Stimulated activated CD4-positive, alpha-beta T cell treated with anti-CD3 and anti-CD28 coated beads, Interleukin-2, amount 100 ng/mL, for 4 hours (primary cell): ENCODE results near the gene LRRC8C.
A peak's percentile ranks its signal among the peaks of the same experiment; 100 is the strongest.
"Not testable (repeated sequence)": the region's sequence is repeated elsewhere in the genome, so short reads cannot be mapped to it uniquely, and the experiment has no call there.

Experiments
- DNase-seq: peaks from one replicate; pipeline ENCODE4 v3.0.0-alpha.2; 2020; ENCODE audit warnings: low read depth

Gene LRRC8C

DNA sequence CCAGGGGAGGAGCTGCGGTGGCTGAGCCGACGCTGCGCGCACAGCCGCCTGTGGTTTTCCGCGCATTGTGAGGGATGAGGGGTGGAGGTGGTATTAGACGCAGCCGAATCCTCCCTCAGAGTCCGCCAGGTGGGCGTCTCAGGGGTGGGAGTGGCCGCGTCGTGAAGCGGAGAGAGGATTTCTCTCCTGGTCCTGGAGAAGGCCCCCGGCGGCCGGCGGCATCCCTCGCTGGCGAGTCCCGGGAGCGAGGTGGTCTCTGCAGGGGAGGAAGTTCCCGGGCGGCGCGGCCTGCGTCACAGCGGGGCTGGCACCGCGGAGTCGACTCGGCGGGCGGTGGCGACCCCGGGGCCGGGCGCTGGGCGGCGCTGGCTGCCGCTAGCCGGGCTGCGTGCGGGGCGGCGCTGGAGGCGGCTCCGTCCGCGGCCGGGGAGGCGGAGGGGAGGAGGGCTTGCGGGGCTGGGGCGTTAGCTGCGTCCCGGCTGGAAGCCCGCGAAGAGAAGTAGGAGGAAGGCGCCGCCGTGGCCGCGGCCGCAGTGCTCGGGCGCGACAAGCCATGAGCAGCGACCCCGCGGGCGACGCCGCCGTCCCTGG is at the start of gene LRRC8C:
Gene LRRC8C (plus strand): TSS at position 464 of the 591 bp plus-strand sequence. CDS start 53,354 bp downstream, outside the sequence.
- peak; percentile 83 for DNase-seq

- no peak for DNase-seq
Observed at GRCh38 chr1:89584211-89584610, 48.7 kb upstream of the LRRC8C start.

DNA sequence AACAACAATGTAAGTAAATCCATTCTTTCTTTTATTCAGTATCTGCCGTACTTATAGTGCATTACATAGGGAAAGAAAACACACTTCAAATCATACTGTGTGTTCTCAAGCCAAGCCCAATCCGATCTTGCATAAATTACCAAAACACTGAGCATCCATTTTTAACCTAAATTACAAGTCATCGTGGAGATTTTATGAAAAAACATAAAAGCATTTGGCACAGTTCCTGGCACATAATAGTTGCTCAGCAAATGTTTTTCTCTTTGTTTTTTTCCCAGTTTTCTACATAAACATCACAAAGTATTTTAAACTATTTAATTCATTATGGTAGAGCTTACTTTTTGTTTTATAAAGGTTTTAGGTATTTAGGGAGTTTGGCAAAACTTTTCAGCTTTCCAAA is 48.1 kb upstream of the LRRC8C start:
- DNase-seq, result no peak

DNA sequence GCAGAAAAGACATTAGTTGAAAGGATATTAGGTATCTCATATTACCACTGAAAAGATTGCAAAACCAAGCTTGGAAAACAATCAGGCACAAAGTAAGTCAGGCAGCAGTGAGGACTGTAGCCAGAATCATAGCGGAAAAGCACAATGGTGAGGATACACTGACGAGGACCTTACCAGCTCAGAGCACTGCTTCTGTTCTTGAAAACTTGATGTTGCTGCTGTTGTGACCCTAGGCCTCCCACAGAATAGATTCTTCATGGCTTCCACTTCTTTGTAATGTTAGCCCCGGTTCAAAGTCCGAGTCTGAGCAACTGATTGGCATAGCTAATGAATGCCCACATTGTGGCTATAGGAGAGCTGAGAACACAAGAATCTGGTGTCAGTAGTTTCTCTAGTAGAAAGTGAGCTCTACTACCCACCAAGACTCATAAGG is 45.2 kb upstream of the LRRC8C start:
- DNase-seq, result no peak

- no peak for DNase-seq
Observed at GRCh38 chr1:89588480-89588879, 44.4 kb upstream of the LRRC8C start.

GRCh38 chr1:89589515-89589914 is 43.4 kb upstream of the LRRC8C start:
- DNase-seq, result no peak

- DNase-seq, result no peak
Observed at GRCh38 chr1:89590341-89591080, 42.4 kb upstream of the LRRC8C start.

- DNase-seq, result not testable (repeated sequence)
Observed at GRCh38 chr1:89592861-89593302, 40.0 kb upstream of the LRRC8C start.

DNA sequence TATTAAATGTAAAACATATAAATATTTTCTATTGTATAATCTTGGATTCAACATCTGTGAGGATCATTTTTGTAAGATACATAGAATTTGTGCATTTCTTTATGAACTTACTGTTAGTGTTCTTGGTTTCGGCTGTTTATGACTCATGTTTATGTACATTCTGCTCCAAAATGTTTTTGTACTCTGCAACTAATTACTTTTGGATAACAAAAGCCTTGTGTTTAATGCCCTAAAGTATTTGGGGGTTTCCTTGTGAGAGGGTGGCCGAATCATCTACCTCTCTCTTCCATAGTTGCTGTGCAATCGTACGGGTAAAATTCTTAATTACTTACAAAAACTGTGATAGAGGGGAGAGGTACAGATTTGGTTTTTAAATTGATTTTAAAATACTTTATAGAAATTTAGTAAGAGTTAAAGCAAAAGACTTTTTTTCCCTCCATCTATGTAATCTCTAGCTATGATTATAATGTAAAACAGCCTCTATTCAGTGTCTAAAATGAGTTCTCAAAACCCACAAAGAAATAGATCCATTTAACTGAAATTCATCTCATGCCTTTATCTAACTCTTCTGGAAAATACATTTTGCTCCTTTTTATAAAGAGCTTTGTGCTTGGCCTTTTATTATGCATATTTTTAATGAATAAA is 38.7 kb upstream of the LRRC8C start:
- DNase-seq, result no peak

GRCh38 chr1:89596698-89597097 is 36.2 kb upstream of the LRRC8C start:
- DNase-seq, result no peak

DNA sequence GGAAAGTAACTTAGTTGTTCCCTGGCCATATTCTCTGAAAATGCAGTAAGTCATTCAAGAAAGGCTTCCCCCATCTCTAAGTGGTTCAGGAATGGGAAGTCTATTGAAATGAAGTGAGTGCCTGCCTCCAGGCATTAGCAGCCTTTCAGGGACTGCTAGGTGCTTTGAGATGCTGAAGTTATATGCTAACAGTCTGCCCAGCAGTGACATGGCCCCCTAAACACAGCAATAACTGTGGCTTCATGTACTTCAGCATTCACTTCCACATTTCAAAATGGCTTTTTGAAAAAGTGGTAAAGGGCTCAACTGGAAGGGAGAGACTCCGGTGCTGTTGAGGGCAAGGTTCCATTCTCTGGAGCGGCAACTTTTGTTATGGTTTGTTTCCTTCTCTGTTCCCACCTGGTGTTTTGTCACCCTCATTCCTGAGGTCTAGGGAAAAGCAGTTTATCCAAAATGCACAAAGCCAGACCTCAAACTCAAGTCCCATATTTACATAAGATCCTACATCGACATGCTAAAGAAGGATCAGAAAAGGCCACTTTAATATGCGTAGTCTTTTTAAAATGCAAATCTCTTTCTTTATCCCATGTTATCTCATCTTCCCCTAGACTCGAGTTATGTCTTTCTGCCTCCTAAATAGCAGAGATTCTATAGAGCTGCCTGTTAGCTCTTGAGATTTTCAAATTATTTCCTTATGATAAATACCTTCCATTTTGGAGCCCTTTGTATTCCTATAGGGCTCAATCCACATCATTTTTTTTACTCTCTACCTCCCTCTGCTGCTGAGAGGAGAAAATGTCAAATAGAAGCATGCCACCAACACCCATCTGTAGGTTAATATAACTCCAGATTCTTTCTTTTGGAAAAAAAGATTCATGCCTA is 34.2 kb upstream of the LRRC8C start:
- no peak for DNase-seq

- DNase-seq, result no peak
Observed at GRCh38 chr1:89599332-89599630, 33.6 kb upstream of the LRRC8C start.

GRCh38 chr1:89600451-89601224 is 32.3 kb upstream of the LRRC8C start:
- DNase-seq, result no peak

DNA sequence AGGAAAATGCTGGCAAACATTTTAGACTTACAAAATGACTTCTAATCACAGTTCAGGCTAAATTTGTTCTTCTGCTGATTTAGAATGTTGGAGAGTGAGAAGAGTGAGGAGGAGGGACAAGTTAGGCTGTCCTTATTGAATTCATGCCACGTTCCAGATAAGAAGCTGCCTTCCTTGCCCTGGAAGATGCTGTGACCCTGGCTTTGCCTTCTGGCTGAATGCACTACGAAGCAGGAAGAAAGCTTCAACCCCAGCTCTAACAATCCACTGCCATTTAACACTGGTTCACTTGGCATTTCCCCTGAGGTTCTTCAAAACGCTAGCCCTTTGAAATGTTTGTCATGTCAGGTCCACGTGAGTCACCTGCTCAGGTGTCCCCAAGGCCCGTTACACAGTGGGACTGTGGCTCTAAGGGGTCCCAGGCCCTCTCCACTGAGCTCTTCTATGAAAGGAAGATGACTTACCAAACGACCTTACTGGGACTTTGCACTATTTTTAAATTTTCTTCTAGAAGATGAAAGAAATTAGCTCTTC is 30.0 kb upstream of the LRRC8C start:
- no peak for DNase-seq

DNA sequence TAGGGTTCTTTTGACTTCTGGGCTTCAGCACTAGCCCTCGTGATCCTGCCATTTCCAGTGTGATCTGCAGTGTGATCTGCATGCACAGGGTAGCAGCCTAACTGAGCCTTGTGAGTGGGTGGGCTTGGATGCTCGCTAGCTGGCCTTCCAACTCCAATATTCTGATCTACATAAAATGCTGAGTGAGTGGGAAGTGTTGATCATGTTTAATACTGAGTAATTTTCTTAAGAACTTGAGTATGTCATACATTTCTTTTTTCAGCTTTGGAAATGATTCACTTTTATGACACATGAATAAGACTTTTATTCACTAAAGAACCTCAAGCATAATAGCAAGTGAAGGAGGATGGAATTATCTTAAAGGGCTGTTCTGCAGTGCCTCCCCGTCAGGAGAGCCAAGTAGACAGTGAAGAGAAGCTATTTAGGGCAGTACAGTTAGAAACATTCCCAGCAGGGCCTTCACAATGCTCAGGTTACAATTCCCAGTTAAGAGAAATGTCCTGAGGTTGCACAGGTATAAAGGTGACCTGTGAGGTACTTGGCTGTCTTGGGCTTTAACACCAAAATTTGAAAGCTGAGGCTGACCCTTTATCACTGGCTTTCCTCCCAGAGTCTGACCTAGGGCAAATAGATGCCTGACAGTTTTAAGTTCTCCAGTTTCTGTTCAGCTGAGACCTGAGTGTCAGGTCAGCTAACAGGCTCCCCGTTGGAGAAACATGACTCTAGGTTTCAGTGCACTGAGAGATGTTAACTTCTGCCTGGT is 29.1 kb upstream of the LRRC8C start:
- DNase-seq, result peak; percentile 60

DNA sequence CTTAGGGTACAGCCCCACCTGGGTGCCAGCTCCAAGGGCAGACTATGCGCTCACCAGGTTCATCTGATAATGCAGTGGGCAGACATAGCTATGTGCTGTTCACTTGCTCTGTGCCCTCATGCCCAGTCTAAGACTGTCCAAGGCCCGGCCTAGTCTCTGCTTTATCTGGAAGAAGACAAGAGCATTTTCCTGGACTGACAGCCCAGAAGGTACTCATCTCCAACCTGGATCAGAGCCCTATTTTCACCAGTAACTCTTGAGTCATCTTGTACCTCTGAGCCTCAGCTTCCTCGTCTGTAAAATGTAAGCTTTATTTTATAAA is 28.5 kb upstream of the LRRC8C start:
- DNase-seq, result no peak

GRCh38 chr1:89605692-89606091 is 27.2 kb upstream of the LRRC8C start:
- DNase-seq, result no peak

DNA sequence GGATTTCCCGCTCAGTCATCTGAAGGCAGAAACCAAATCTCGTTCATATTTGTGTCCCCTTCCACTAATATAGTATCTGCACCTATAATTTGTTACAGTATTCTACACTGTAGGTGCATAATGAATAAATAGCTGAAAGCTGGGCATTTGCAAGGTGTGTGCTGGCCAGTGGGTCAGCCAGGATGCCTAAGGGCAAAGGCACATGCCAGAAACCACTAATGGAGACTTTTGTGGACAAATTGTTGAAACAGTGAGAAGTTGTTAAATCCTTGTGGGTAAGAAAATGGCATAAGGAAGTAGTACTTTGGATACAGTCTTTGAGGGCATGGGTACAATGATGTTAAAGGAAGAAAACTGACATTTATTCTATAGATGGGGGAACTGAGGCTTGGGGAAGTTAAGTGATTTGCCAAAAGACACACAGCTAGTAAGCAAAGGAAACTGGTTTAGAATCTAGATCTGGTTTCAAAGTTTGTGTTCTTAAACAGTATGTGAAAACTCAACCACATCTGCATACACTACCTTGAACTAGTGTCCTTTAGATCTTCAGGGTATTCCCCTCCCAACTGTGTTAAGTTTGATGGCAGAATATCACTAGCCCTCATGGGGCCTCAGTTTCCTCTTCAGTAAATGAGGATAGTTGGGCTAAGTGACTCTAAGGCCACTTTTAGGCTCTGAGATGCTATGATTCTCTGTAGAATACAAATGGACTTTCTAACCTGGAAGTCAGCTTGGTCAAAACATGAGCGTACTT is 26.5 kb upstream of the LRRC8C start:
- DNase-seq, result no peak

DNA sequence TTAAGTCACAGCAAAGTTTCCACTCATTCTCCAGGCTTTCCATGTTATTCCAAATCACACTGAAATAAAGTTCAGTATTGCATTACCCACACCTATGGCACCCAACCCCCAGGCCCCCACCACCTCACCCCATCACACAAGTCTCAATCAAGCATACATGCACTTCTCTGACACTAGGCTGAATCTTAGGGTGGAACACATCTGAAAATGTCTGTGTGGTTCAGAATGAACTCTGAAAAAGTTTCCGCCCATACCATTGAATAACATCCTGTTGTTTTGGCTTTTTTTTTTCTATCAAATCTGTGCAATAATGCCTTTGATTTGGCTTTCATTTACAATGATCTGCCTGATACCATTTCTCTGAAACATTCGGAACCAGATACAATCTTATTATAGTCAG is 25.8 kb upstream of the LRRC8C start:
- no peak for DNase-seq
